HG03521 (cell line): ENCODE results near the gene DHRS7B.
"Not testable (repeated sequence)": the region's sequence is repeated elsewhere in the genome, so short reads cannot be mapped to it uniquely, and the experiment has no call there.

Source experiments
- ATAC-seq: cut with Tn5 transposase; IDR thresholded peaks from one replicate; pipeline ENCODE4 v1.9.1; 2021; ENCODE audit warnings: mild to moderate bottlenecking, moderate library complexity; ENCODE audit not compliant: unreplicated experiment

Gene DHRS7B

GRCh38 chr17:21126645-21127508, at the start of gene DHRS7B:
DHRS7B (plus strand) TSS chr17:21126964; CDS start chr17:21126972, 8 bp downstream.
- ATAC-seq = peak; percentile 92

- ATAC-seq = no peak
Observed at GRCh38 chr17:21077281-21077680, 49.5 kb upstream of the DHRS7B start.

GRCh38 chr17:21078016-21078780, 48.6 kb upstream of the DHRS7B start:
- ATAC-seq = no peak

GRCh38 chr17:21079196-21079595, 47.6 kb upstream of the DHRS7B start:
- no peak for ATAC-seq

GRCh38 chr17:21082001-21082436, 44.7 kb upstream of the DHRS7B start:
- no peak for ATAC-seq

- ATAC-seq = not testable (repeated sequence)
Observed at GRCh38 chr17:21085280-21085679, 41.5 kb upstream of the DHRS7B start.

GRCh38 chr17:21085707-21086106, 41.1 kb upstream of the DHRS7B start:
- ATAC-seq = no peak

- no peak for ATAC-seq
Observed at GRCh38 chr17:21089145-21089544, 37.6 kb upstream of the DHRS7B start.

- ATAC-seq = no peak
Observed at GRCh38 chr17:21089933-21090901, 36.5 kb upstream of the DHRS7B start.

- ATAC-seq = no peak
Observed at GRCh38 chr17:21090902-21091618, 35.7 kb upstream of the DHRS7B start.

- no peak for ATAC-seq
Observed at GRCh38 chr17:21094298-21094704, 32.5 kb upstream of the DHRS7B start.

GRCh38 chr17:21095735-21096134, 31.0 kb upstream of the DHRS7B start:
- ATAC-seq = no peak

- ATAC-seq = no peak
Observed at GRCh38 chr17:21096874-21097273, 29.9 kb upstream of the DHRS7B start.

GRCh38 chr17:21098934-21099689, 27.7 kb upstream of the DHRS7B start:
- peak; percentile 90 for ATAC-seq

- ATAC-seq = no peak
Observed at GRCh38 chr17:21100636-21101035, 26.1 kb upstream of the DHRS7B start.

GRCh38 chr17:21104608-21105007, 22.2 kb upstream of the DHRS7B start:
- ATAC-seq = no peak

- ATAC-seq = no peak
Observed at GRCh38 chr17:21105064-21105894, 21.5 kb upstream of the DHRS7B start.

- ATAC-seq = no peak
Observed at GRCh38 chr17:21106316-21106715, 20.4 kb upstream of the DHRS7B start.
